ENCODE data around the gene KIF13A. TPM values are rescaled to one million over a fixed set of nuclear protein-coding genes. Genes with fewer than 3 reads are reported as not detected.
"Not testable (repeated sequence)": the region's sequence is repeated elsewhere in the genome, so short reads cannot be mapped to it uniquely, and the experiment has no call there.

KIF13A gene
- total RNA-seq, 1 donor from 2014 or later, result 57.3 TPM

DNA sequence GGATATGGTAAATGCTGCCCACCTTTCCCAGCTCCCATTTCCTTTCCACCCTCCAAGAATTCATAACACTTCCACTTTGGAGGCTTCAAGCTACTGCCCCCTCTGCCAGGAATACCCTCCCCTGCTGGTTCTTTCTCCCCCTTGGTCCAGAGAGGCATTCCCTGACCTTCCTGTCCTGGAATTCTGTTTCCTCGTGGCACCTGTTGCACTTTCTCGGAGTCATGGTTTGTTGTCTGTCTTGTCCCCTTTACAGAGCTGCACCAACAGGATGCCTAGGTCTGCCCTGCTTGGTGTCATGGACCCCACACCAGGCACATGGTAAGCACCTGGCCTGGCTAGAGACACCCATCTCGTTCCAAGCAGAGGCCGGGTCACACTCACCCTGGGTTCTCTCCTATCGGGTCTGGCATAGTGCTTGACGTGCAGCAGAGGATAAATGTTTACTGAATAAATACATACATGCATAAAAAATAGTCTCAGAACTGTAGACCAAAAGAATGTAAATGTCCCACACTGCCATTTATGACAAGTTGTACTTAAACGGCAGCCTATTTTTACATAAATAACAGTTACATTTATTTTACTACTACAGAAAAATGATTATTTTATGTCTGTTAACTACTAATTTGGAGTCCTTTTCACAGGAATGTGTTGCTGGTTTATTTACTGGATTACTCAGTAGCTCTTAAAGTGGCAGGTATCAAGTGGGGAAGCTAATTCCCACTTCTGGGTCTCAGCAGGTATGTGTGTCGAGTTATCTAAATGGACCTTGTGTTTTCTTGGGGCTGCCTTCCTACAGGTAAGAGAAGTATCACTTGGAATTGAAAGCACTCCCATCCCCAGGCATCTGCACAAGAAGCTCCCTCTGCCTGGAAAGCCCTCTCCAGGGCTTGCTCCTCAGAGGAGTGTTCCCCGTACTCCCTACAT, 69.3 kb downstream of the KIF13A start:
- no peak for DNase-seq (ENCODE audit: missing footprints)
- intact Hi-C loops (cut with DNase I), result loop anchor here (10.0 kb wide), 1 partner anchor 207 kb away; the partner anchor contains the start of gene NHLRC1
- no peak for ATAC-seq

DNA sequence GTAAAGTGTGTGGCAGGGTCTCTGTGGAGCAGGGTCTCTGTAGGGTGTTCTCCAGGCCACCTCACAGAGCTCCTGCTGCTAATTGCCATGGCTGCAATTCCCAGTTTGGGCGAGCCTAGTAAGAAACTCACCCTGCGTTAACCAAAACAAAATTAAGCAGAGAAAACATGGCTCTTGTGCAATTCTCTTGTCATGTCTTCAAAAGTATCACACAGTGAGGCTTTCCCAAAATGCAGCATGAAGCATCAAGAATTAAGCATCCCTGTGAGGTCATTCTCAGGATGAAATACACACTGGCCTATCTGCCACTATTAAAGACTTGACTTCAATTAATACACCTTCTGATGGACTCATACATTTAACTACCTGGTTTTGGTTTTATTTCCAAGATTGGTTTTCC, 72.8 kb downstream of the KIF13A start:
- DNase-seq (ENCODE audit: missing footprints) (no peak), ATAC-seq (no peak)
- intact Hi-C loops (cut with DNase I), result loop anchor here (10.0 kb wide), 1 partner anchor 210 kb away; the partner anchor contains the start of gene NHLRC1

DNA sequence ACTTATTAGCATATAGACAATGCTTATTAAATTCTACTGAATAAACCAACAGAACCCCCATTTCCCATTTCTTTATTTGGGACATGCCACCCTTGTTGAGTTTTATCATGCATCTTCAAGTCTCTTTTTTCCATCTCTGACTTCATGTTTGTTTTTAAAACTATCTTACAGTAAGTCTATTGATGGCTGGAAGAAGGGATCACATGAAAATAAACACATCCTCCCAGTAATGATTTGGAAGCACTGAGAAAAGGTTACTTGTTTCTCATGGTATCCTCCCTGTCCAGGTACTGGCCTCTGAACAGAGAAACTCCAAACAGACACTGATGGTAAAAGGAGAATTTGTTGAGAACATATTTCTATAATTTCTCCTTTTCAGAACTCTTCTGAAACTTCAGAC, 74.9 kb downstream of the KIF13A start:
- DNase-seq (ENCODE audit: missing footprints) (no peak), ATAC-seq (no peak)
- intact Hi-C loops (cut with DNase I), result loop anchor here (10.0 kb wide), 1 partner anchor 212 kb away; the partner anchor contains the start of gene NHLRC1

DNA sequence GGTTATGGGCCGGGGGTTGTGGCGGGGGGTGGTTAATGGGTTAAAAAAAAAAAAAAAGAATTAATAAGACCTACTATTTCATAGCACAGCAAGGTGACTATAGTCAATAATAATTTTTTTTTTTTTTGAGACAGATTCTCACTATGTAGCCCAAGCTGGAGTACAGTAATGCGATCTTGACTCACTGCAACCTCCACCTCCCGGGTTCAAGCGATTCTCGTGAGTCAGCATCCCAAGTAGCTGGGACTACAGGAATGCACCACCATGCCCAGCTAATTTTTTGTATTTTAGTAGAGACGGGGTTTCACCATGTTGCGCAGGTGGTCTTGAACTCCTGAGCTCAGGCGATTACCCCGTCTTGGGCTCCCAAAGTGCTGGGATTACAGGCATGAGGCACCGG, 75.8 kb downstream of the KIF13A start:
- not testable (repeated sequence) for ATAC-seq; DNase-seq (ENCODE audit: missing footprints)
- intact Hi-C loops (cut with DNase I), result loop anchor here (10.0 kb wide), 1 partner anchor 213 kb away; the partner anchor contains the start of gene NHLRC1

DNA sequence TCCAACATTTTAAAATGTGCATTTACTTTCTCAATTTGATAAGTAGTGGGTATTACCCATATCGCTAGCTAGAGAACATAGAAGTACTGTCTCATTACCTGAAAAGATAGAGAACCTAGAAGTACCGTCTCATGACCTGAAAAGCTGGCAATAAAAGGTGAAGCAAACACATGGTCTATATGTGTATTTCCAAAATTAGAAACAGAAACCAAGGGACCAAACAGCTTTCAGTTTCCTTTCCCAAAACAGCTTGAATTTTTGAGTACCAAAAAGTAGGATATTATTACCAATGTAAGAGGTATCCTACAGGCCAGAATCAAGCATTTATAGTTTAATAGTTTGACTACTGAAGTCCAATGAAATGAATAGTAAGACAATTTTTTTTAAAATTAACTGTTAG, 77.2 kb downstream of the KIF13A start:
- DNase-seq (ENCODE audit: missing footprints), result no peak
- no peak for ATAC-seq
- intact Hi-C loops (cut with DNase I), result loop anchor here (10.0 kb wide), 1 partner anchor 215 kb away; the partner anchor contains the start of gene NHLRC1

DNA sequence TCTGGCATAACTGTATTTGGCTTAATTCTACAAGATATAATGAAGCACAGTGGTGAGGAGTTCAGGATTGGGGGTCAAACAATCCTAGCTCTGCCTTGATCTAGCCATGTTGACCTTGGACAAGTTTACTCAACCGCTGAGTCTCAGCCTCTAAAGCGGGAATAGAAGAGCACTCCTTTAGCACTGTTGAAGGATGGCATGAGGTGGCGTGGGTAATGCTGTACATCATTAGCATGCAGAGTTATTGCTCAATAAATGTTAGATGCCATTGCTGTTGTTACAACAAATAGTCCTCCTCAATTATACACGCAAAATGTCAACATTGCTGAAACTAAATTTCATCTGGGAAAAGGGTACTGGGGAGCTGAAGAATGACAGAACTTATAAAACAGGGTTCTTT, 78.6 kb downstream of the KIF13A start:
- no peak for DNase-seq (ENCODE audit: missing footprints)
- no peak for ATAC-seq
- intact Hi-C loops (cut with DNase I), result no loop called here

DNA sequence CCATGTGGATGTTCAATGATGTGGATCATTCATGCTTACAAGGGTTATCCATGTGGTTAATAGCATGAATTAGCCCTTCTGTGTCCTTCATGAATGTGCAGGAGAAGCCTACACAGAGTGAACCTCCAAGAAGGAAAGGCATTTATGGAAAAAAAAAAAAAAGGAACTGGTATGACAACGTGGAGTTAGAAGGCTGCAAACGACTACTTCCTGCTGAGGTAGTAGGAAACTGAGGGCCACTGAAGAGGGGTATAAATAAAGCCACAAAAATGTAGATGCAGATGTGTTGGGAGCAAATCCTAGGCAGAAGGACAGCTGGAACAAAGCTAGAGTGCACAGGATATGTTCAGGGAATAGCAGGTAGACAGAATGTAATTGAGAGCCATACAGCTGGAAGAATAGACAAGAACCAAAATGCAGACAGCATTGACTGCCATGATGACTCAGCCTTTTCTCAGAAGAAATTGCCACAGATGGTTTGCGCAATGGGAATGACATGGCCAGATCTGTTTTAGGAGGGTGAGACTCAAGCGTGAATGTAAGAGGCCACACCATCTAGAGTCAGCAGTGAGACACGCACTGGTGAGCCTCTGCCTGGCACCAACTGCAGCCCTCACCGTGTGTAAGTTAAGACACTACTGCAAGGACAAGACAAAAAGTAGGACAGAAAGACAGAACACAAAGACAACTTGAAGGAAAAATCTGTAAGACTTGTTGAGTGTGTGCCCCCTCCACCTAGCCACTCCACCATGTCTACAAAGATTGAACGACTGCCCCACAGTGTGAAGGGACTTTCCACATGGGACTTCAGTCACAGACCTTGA, 79.8 kb downstream of the KIF13A start:
- ATAC-seq (peak; percentile 87), DNase-seq (ENCODE audit: missing footprints) (peak; percentile 78)
- intact Hi-C loops (cut with DNase I), result no loop called here

DNA sequence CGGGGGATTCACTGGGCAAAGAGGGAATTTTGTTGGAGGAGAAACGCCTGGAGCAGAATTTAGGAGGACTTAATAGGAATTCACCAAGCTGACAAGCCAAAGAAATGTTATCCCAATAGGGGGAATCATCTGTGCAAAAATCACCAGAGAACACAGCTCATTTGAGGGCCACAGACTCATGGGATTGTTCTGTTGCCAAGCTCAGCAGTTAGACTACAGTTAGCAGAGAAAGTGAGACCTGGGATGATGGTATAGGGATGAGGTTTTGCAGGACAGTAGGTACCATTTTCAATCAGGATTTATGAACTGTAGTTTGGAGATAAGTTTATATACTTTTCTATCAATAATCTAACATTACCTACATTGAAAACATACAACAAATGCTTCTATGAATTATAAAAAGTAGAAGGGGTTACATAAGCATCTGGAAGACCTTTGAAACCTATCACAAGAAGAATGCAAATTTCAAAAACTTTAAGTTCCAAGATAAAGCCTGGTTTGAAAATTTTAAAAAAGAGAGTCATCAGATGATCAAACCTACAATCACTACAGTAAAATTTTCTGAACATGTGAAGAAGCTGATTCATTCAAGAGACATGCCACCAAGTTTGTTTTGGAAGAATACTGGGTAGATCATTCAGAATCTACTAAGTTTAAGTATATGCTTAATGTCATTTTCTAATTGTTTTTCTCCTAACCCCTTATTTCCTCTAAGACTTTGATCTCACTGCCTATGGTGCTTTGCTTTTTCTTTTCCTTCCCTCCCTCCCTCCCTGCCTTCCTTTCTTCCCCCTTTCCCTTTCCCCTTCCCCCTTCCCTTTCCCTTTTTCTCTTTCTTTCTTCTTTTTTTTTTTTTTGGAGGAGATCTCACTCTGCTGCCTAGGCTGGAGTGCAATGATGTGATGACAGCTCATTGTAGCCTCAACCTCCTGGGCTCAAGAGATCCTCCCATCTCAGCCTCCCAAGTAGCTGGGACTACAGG, 81.5 kb downstream of the KIF13A start:
- intact Hi-C loops (cut with DNase I), result no loop called here
- ATAC-seq, result no peak
- no peak for DNase-seq (ENCODE audit: missing footprints)

DNA sequence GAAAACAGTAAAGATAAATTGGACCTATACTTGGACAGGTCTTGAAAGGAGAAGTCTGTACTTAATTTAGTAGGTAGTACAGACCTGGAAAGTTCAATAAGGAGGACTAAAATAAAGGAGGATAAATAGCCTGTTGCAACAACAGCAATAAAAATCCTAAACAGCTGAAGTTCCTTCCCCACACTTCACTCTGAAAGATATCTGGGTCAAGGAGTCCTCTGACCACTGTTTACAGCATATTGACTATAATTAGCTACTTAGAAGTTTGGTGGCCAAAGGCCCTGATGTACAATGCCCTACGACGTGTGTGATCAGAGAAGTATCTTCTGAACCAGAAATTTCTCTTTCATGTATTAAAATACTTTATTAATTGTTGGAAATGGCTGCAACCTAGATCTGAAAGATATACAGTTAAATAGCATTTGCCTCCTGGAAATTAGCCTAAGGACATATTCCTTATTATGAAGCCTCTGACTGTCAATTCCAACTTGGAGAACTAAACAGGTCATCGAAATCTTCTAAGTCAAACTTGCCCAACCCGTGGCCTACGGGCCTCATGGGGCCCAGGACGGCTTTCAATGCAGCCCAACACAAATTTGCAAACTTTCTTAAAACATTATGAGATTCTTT, 82.8 kb downstream of the KIF13A start:
- ATAC-seq (no peak), DNase-seq (ENCODE audit: missing footprints) (no peak)
- intact Hi-C loops (cut with DNase I), result loop anchor here (5.0 kb wide), 1 partner anchor 37 kb away; no protein-coding TSS in a partner anchor

DNA sequence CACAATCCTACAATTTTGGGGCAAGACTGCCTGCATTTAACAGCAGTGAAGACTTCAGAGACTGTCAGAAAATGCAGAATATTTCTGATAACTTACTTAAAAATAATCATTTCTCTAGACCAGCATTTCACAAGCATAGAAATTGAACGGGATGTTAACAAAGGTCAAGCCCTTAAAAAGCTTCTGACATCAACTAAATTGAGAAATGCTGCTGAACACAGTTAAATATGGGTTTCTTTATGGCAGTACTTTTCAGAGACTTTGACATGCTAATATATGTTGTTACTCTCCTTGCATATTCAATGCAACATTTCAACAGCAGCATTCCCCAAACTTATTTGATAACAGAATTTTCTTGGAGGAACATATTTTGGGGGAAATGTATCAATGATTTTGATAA, 84.5 kb downstream of the KIF13A start:
- ATAC-seq, result no peak
- intact Hi-C loops (cut with DNase I), result loop anchor here (5.0 kb wide), 1 partner anchor 36 kb away; no protein-coding TSS in a partner anchor
- no peak for DNase-seq (ENCODE audit: missing footprints)

DNA sequence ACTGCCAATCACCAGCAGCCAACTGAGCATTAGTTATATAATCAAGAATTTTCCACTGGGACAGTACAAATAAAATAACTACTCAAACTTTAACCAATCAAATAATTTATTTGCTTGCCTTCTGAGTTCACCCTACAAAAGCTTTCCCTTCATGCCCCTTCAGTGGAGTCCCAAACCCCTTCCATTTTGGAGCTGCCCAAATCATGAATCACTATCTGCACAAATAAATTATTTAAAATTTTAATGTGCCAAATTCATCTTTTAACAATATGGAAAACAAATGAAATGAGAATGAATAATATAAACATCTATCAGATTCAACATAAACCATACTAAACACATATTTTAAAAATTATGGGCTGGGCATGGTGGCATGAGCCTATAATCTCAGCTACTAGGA, 85.9 kb downstream of the KIF13A start:
- intact Hi-C loops (cut with DNase I), result loop anchor here (5.0 kb wide), 1 partner anchor 34 kb away; no protein-coding TSS in a partner anchor
- ATAC-seq (no peak), DNase-seq (ENCODE audit: missing footprints) (no peak)

DNA sequence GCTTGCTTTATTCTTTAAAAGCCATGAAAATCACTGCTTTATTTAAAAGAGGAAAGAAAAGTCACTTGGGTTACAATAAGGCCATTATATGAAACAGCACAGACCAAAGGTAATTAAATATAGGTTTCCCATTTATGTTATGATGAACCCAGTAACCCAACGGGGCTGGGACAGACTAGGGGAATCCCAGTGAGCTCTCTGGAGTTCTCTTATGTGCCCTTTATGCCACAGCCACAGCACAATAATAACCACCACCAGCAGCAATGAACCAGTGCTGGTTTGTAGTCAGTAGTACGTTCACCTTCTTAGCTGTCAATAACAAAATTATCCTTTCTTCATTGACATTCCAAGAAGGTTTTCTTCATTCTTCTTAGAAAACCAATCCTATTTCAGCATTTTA, 87.4 kb downstream of the KIF13A start:
- no peak for DNase-seq (ENCODE audit: missing footprints)
- intact Hi-C loops (cut with DNase I), result loop anchor here (5.0 kb wide), 1 partner anchor 33 kb away; no protein-coding TSS in a partner anchor
- no peak for ATAC-seq

DNA sequence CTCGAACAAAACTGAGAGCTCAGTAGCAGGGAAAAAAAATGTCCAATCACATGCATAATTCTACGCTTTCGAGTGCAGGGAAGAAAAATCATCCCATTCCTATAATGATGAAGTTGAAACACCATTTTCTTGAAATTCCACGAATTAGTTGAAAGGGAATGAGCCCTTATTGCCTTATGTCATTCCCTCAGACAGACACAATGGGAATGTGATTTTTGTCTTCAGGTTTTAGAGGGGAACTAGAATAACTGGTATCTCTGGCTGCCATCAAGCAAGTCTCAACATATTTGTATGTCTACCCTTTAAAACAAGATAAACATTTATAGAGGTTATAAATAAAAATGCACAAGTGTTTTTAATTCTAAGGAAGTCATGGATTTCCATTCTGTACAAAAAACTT, 87.9 kb downstream of the KIF13A start:
- intact Hi-C loops (cut with DNase I), result no loop called here
- ATAC-seq, result no peak
- no peak for DNase-seq (ENCODE audit: missing footprints)

DNA sequence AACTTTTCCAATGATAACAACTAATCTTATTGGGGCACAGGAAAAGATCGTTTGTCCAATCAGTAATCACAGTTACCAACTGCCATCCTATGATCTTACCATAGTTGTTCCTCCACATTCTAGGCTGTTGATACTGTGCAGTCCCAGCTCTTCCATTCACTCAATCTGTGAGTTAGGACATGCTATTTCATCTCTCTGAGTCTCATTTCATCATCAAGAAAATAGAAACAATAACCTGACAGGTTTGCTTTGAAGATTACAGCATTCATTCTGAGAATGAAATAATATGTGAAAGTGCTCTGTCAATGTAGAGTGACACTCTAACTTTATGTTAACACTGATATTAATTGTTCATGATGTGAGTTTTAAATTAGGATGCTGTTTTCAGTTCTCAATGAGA, 89.8 kb downstream of the KIF13A start:
- ATAC-seq (no peak), DNase-seq (ENCODE audit: missing footprints) (no peak)
- intact Hi-C loops (cut with DNase I), result no loop called here

DNA sequence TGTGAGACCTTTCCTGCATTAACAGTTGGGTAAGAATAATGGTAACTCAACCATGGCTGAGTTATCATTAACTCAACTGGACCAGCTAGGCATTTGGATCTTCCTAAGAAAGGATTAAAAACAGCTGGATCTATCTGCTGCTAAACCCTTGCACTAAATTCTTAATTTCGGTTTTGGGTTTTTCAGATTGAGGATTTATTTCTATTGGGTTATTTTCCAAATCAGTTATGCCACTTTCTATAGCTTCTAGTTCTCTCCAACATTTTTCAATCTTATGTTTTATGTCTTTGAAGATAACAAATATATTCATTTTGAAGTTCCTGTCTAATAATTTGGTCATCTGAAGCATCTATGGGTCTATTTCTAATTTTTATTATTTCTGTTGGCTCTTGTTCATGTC, 92.5 kb downstream of the KIF13A start:
- ATAC-seq (no peak), DNase-seq (ENCODE audit: missing footprints) (no peak)
- intact Hi-C loops (cut with DNase I), result no loop called here

DNA sequence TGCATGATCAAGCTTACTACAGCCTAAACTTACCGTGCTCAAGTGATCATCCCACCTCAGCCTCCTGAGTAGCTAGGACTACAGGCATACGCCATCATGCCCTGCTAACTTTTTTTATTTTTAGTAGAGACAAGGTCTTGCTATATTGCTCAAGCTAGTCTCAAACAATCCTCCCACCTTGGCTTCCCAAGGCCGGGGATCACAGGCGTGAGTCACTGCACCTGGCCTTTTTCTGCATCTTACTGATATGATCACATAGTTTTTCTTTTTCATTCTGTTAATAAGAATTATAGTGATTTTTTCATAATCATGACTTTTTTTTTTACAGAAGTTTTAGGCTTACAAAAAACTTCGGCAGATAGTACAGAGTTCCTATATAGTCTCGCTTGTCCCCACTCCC, 93.2 kb downstream of the KIF13A start:
- DNase-seq (ENCODE audit: missing footprints), result no peak
- intact Hi-C loops (cut with DNase I), result no loop called here
- no peak for ATAC-seq

DNA sequence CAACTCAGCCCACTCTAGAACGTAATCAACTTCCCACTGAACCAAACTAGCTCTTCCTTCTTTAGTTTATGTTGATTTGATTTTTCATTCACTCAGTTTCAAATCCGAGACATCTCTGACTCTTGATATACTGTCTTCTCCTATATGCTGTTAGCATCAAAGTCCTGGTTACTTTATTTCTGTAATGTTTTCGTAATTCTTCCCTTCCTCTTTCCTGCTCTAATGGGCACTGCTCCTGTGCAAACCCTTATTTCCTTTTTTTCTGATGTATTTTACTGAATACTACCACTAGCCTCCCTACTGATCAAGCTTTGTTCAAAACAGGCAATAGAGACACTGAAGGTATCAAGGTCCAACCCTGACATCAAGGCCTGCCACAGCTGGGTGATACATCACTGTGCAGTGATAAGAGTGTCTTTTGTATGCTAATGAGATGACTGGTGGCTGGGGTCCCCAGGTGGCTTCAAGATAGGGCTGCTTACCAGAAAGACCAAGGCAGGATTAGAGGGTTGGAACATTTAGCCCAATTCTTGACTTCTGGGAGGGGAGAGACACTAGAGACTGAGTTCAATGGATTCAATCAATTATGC, 95.2 kb downstream of the KIF13A start:
- DNase-seq (ENCODE audit: missing footprints) (no peak), ATAC-seq (no peak)
- intact Hi-C loops (cut with DNase I), result no loop called here

Data from Right ventricle myocardium inferior (tissue), 1 donor.